ENCODE measurements around the gene UGT2A3.
"Not testable (repeated sequence)": the region's sequence is repeated elsewhere in the genome, so short reads cannot be mapped to it uniquely, and the experiment has no call there.

Gene UGT2A3
- total RNA-seq: 0 to 0.04 reads per million in 2 experiments

DNA sequence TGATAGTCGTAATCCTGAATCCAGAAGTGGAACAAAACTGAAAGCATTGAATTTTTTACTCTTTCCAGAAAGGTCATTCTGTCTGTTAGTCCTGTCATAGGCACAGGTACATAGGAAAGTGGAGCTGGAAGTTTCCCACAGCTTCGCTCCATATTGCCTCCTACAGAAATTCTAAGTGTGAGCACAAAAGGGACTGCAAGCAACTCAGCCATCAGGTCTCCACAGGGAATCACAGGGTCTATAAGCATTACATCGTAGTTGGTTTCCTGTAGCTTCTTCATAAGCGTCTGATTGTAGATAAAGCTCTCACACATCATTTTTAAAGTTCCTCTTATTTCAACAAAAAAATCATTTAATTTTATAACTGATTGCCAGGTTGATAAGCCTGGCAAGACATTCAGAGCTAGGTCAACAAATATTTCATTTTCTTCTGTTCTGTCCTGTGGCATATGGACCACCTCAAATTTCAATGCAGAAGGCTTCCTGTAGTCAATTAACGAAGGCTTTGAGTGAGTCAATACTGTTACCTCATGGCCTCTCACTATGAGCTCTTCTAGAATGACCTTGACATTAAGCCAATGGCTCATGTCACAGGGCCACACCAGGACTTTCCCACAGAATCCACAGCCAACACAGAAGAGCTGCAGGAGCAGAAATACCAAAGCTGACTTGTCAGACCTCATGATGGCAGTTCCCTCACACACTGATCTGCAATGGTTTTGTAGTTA is at the start of gene UGT2A3:
Gene UGT2A3 (minus strand): TSS at position 727 of the 728 bp plus-strand sequence. CDS start 44 bp downstream, at position 683.
- no peak for DNase-seq (ENCODE audit: low read depth)

DNA sequence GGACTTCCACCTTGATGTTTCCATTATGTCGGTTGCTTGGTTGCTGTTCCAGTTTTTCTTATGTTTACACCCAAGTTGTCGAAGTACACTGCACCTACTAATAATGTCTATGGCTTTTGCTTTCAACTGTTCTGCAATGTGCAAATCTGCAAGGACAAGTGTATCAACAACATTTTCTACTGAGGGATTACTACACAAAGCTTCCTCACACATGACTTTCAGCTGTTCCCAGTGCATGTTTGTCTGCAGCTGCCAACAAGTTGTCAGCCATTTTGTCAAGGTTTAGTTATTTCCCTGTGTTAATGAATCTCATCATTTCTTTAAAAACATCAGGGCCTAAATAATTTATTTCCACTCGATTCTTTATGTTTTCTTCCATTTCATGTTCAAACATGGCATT is 45.4 kb upstream of the UGT2A3 start:
- no peak for DNase-seq (ENCODE audit: low read depth)

DNA sequence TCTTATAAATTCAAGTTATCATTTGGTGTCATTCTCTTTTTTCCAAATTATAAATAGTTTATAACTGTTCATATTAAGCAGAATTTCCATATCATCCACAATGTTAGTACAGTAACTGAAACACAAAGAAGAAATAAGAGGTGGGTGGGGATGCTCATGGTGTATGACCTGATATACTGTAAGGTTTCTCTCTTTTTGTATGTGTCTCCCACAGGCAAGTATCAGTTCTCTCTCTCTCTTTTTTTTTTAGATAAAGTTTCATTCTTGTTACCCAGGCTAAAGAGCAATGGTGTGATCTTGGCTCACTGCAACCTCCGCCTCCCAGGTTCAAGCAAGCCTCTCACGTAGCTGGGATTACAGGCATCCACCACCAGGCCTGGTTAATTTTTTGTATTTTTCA is 43.7 kb upstream of the UGT2A3 start:
- DNase-seq (ENCODE audit: low read depth): no peak

DNA sequence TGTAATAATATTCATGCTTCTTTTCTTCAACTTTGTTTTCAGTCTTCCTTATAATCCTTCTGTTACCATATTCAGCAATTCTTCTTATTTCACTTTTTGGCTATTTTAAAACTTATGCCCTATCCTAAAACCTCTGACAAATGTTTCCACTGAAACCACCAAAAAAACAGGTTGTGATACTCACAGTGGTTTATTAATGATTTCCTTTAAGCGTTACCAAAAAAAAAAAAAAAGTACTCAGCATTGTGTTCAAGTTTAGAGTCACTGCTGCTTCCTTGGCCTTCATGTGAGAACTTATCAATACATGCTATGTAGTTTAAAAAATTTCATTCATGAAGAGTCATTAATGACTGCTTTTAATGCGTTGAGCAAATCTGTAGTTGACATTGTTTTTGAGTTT is 35.4 kb upstream of the UGT2A3 start:
- DNase-seq (ENCODE audit: low read depth): no peak

DNA sequence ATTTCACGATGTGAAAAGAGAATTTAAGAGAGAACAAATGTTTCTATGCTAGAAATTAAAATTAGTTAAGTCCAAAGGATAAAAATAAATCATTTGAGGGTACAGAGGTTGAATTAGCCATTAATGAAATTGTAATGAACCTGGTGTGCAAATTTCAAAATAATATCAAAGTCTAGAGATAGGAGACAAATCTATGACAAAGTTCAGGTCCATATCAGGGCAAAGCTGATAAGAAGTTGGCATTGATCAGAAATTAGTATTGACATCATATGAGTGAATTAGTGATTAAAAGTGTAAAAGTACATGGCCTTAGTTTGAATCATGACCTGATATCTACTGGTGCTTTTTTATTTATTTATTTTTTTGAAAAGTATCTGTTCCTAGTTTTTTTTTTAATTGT is 33.8 kb upstream of the UGT2A3 start:
- no peak for DNase-seq (ENCODE audit: low read depth)

DNA sequence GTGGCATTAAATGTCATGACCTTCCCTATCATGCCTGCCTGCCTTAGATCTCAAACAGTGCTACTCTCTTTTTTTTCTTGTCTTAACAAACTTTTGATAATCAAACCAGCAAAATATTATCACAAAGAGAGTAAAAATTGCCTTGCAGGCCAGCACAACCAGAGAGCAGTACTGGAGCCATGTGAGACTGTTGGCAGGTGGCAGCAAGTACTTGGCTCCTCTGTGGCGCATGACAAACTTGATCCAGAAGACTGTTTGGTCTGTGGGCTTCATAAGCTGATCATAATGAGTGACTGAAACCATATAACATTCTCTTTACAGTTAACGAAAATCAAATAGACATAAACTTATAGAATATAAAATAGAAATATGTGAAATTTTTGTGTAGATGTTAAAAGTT is 33.3 kb upstream of the UGT2A3 start:
- no peak for DNase-seq (ENCODE audit: low read depth)

DNA sequence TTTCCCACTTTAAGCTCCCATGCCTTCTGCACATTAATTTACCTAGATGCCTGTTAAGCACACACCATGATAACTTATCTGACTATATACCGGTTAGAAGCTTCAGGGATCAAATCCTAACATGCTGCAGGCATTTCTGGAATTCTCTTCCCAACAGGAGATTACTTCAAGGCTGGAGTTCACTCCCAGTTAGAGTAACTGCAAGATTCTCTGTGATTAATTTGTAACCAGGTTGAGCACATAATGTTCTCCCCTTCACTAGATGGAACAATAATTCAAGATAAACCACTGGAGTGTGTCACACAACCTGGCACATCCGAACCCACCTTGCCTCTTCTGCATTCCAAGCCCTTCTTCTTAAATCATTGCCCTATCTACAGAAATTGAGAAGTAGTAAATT is 11.8 kb upstream of the UGT2A3 start:
- no peak for DNase-seq (ENCODE audit: low read depth)

DNA sequence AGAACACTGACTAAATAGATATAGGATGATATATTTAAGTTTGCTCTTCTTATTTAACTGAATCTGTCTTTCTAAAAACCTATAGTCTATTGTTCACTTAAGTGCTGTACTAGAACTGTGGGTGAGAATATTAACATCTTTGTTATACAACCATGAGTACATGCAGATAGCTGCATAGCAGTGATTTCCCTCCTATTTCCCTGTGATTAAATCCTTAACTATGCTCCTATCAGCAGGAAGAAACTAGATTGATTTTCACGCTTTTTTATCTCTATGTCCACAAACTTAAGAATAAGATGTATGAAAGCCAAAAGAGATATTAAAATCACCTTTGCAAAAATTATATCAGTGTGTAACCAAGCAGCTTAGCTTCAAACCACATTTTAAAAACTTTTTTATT is 11.3 kb upstream of the UGT2A3 start:
- no peak for DNase-seq (ENCODE audit: low read depth)

DNA sequence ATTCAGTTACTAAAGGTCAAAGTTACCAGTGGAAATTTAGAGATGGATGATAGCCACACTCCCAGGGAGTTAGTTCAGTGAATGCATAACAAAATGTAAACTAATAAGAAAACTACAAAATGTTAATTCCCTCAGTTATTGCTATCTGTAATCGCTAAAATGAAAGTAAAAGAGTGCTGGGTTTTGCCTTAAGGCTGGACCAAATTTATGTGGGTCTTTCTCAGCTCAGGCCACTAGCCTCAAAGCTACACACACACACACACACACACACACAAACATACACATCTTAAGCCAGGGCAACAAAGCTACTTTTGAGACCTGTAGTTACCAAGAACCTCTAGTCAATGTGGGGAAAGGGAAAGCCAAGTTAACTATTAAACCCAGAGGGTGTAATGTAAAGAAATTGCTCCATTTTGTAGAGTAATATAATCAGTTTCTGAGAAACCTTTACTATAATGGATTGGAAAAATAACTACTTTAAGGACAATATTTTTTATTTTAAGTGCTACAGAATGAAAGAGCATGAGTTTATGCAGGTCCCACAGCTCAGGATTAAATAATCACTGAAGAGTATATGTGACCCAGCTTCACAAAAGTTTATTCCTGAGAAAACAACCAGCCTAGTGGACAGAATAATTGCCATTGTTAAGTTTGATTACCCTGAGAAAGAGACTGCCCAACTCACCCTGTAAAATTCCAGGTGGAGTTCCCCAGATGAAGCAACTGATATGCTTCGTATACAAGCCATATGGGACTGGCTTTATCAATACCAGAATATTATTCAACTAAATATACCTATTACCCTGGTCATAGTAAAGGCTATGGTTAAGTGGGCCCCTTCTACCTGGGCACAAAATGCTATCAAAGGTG is 8.9 kb upstream of the UGT2A3 start:
- no peak for DNase-seq (ENCODE audit: low read depth)

DNA sequence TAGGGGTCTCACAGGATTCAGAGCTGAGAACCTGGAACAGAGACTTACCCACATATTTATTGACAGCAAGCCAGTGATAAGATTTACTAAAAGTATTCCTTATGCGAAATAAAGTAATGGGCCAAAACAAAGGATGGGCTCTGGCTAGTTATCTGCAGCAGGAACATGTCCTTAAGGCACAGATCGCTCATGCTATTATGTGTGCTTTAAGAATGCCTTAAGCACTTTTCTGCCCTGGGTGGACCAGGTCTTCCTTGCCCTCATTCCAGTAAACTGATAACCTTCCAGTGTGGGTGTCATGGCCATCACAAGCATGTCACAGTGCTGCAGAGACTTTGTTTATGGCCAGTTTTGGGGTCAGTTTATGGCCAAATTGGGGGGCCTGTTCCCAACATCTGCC is 7.5 kb upstream of the UGT2A3 start:
- DNase-seq (ENCODE audit: low read depth): not testable (repeated sequence)

DNA sequence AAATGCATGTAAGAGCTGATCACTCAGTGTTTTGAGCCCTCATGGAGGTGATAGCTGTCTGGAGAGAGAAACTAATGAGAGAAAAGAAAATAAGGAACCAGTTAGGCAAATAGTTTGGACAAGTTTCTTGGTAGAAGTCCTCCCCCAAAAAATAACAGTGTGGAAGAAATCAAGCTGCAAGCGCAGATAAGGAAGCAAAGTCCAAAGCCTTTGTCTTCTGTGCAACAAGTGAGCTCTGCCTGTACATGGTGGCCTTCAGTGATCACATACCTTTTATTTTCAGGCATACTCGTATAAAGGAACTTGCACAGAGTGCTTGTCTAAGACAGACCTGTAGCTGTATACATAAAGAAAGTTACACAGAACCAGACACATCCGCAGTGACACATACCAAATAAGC is 2.5 kb upstream of the UGT2A3 start:
- DNase-seq (ENCODE audit: low read depth): no peak

DNA sequence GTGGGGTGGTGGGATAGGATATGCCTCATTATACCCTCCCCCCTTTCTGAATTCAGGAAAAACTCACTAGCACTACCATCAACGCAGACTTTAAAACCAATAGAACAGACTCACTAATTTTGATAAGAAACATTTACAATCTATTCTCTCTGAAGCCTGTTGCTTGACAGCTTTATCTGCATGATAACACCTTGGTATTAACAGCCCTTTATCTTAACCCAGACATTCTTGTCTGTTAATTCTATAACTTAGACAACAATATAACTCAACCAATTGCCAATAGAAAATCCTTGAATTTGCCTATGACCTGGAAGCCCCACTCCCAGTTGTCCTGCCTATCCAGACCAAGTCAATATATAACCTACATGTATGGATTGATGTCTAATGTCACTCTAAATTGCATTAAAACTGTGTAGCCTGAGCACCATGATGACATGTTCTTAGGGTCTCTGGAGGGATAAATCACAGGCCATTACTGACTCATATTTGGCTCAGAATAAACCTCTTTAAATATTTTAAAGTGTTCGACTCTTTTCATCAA is 1.5 kb upstream of the UGT2A3 start:
- no peak for DNase-seq (ENCODE audit: low read depth)

DNA sequence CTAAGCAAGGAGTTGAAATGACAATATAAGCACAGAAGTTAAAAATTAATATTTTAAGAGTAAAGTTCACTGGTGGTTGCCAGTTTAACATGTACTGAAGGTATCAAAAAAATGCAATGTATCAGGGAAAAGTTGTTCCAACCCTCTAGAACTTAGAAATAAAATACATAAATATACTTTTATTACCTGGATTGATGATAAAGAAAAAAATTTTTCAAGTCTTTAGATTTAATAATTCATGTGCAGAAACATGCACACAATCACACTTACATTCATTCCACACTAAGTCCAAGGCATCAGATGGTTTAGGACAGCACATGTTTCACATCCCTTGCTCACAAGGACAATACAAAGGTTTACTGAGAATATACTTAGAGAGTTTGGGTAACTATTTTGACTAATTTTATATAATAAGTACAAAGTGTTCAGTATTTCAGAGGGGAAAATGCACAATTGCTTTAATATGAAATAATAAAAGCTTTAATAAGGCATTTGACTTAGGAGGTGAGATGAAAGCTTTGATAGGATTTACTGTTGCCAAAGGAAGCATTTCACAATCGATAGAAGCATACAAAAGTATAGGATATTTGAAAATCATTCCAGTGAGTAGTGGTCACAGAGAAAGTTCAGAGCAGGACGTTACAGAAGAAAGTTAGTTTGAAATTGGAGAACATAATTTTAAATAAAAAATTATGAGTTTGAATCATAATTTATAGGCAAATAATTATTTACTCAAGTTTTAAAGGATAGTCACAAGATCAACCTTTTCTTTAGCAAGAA is 392 bp upstream of the UGT2A3 start:
- DNase-seq (ENCODE audit: low read depth): no peak

DNA sequence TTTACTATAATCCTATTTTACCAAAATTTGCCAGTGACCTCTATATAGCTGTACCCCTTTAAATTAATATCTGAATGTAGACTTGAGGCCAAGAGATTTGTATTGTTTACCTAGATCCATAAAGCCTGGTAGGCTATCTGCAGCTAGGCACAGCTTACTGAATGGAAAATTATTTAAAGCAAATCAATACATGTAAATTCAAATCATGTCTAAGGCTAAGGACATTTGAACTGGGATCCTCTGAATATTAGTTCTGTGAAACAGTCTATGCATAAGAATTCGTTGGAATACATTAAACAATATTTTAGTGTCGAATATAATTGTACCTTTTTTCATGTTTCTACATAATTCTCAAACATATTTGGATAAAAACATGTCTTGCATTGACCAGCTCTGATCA is 1.6 kb downstream of the UGT2A3 start:
- no peak for DNase-seq (ENCODE audit: low read depth)

DNA sequence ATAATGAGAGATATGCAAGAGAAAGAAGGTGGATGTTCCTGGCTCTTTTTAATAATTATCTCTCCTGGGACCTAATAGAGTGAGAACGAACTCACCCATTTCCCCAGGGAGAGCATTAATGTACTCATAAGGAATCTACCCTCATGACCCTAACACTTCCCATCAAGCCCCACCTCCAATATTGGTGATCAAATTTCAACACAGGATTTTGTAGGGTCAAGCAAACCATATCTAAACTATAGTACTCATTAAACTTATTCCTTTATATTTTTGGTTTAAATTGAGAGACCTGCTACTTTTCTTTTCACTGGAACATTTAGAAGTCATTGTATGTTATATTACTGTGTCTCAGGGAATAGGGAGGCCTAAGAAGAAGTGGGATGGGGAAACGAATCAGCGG is 2.6 kb downstream of the UGT2A3 start:
- no peak for DNase-seq (ENCODE audit: low read depth)

DNA sequence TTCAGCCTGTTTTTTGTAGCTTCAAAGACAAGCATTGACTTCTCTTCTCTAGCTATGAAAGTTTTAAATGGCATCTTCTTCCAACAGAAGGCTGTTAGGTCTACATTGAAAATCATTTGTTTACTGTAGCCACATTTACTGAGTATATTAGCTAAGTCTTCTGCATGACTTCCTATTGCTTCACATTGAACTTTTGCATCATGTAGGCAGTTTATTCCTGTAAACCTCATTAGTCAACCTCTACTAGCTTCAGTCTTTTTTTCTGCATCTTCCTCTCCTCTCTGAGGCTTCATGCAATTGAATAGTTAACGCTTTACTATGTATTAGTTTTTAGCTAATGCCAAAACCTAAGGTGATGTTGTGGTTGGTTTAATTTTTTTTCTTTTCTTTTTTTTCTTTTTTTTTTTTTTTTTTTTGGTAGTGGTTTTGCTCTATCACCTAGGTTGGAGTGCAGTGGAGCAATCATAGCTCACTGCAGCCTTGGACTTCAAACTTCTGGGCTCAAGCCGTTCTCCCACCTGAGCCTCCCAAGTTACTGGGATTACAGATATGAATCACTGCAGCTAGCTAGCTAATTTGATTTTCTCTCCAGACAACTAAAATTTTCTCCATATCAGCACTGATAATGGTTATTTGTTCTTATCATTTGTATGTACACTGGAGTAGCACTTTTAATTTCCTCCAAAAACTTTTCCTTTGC is 3.4 kb downstream of the UGT2A3 start:
- DNase-seq (ENCODE audit: low read depth): no peak

DNA sequence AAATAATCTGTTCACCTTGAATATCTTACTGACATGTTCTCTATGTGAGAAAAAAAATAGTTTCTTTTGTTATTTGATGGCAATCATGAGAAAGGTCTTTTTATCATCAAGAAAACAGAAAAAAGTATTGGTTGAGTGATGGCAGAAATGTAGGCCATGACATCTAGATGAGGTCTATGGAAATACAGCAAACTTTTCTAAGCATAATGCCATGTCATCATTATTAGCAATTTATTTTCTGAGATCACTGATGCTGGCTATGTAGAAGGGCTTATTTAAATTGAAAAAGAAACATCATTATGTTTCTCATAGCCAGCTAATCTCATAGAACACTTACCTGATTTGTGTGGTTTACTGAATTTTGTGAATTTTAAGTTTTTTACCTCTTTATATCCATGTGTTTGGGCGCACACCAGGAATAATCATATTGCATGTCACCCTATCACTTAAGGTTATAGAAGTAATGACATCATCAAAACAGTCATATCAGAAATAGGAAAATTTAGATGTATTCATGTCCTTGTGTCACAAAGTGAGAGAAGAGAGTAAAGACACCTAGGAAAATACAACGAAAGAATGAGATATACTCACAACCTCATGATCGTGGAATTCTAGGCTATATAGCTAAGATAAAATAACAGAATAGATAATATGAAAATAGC is 22.4 kb downstream of the UGT2A3 start:
- no peak for DNase-seq (ENCODE audit: low read depth)

DNA sequence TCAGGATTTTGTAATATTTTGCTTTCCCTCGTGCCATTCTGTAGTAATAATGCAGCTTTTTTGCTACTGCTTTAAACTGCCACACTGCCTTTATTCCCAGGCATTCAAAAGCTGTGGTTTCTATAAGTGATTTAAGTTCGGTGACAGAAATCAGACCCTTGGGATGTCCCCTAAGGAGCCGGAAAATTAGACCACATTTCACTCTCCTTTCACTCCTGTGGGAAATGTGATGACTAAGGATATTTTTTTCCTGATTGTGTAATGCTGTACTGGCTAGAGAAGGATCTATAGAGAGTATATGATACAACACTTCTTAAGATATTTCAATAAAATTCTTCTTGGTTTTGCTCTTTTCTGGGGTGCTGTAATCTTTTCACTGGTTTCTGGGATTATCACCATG is 24.4 kb downstream of the UGT2A3 start:
- no peak for DNase-seq (ENCODE audit: low read depth)

DNA sequence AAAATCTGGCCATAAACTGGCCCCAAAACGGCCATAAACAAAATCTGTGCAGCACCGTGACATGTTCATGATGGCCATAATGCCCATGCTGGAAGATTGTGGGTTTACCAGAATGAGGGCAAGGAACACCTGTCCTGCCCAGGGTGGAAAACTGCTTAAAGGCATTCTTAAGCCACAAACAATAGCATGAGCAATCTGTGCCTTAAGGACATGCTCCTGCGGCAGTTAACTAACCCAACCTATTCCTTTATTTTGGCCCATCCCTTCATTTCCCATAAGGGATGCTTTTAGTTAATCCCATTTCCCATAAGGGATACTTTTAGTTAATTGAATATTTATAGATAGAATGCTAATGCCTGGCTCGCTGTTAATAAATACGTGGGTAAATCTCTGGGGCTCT is 29.4 kb downstream of the UGT2A3 start:
- DNase-seq (ENCODE audit: low read depth): not testable (repeated sequence)

DNA sequence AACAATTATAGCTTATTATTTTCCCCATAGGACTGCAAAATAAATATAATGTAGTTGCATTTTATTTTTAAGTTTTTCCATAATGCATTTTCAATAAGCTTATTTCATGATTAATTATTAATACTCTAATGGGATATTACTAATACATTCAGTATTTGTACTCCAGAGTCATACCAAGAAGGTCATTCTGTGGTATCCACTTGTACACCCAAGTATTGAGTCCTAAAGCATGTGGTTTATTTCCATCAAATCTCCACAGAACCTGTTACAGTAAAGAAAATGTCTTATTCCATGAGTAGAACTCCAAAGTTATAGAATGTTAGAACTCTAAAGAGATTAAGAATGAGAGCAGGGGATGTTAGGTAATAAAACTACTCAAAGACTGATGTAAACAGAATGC is 30.6 kb downstream of the UGT2A3 start:
- DNase-seq (ENCODE audit: low read depth): no peak

DNA sequence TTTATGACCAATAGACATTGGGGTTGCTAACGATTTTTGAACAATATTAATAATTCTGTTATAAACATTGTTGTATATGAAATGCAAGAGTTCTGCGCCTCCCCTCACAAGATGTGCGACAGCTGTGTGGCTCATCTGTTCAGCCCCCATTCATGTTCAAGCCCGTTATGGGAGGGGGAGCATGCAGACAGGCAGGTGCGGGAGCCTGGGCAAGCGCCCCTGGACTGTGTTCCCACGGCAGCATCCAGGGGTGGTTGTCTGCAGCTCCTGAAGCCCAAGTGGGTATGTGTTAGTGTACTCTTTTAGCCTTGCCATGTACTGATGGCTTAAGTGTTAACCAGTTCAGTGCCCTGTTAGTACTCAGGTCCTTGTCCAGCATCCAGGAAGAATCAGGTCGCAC is 34.6 kb downstream of the UGT2A3 start:
- DNase-seq (ENCODE audit: low read depth): no peak
